Neural cell (in vitro differentiated cells): ENCODE results near the gene AFG3L2. TPM values are rescaled to one million over a fixed set of nuclear protein-coding genes. Genes with fewer than 3 reads are reported as not detected.

ENCODE experiments used
- H2AFZ ChIP-seq: fragments of 200-600, 300-800 bp; sonication (generic), shearing (Covaris generic); 2 replicates; pipeline ENCODE4 v1.6.0; 2014; ENCODE audit warnings: low read depth, mild to moderate bottlenecking, antibody characterized with exemption, low read length, moderate library complexity
- H3F3A ChIP-seq: fragments of 200-600 bp; shearing (Covaris generic); 2 replicates; pipeline ENCODE4 v1.6.1; 2016; ENCODE audit warnings: mild to moderate bottlenecking, moderate library complexity, mixed read lengths, antibody characterized with exemption, low read length; ENCODE audit not compliant: insufficient read depth, poor library complexity, severe bottlenecking
- H3K27ac ChIP-seq: fragments of 200-600, 300-800 bp; sonication (generic), shearing (Covaris generic); 2 replicates; pipeline ENCODE4 v1.5.1; 2014; ENCODE audit warnings: mild to moderate bottlenecking, low read length, moderate library complexity
- H3K27me3 ChIP-seq: fragments of 300-800, 200-600 bp; sonication (generic), shearing (Covaris generic); 2 replicates; pipeline ENCODE4 v1.6.0; 2014; ENCODE audit warnings: mild to moderate bottlenecking, low read depth, low read length, moderate library complexity; ENCODE audit not compliant: insufficient read depth
- H3K36me3 ChIP-seq: fragments of 300-800, 200-600 bp; sonication (generic), shearing (Covaris generic); 2 replicates; pipeline ENCODE4 v1.5.1; 2014; ENCODE audit warnings: mild to moderate bottlenecking, antibody characterized with exemption, low read length, moderate library complexity; ENCODE audit not compliant: insufficient read depth
- H3K4me2 ChIP-seq: fragments of 300-800, 200-600 bp; sonication (generic), shearing (Covaris generic); 2 replicates; pipeline ENCODE4 v1.6.0; 2014; ENCODE audit warnings: mild to moderate bottlenecking, low read length
- H3K4me3 ChIP-seq: fragments of 300-800, 200-600 bp; sonication (generic), shearing (Covaris generic); 2 replicates; pipeline ENCODE4 v1.5.1; 2014; ENCODE audit warnings: mild to moderate bottlenecking, low read length, moderate library complexity
- H3K79me2 ChIP-seq: fragments of 200-600 bp; shearing (Covaris generic); replicated peaks from 2 replicates; pipeline ENCODE4 v1.6.0; 2014; ENCODE audit warnings: mild to moderate bottlenecking, low read length, moderate library complexity; ENCODE audit not compliant: insufficient read depth
- H3K9ac ChIP-seq: fragments of 300-800, 200-600 bp; sonication (generic), shearing (Covaris generic); 2 replicates; pipeline ENCODE4 v1.6.1; 2016; ENCODE audit warnings: mild to moderate bottlenecking, low read length, mixed read lengths
- H3K9me2 ChIP-seq: fragments of 200-600 bp; shearing (Covaris generic); 2 replicates; pipeline ENCODE4 v1.6.1; 2016; ENCODE audit warnings: mild to moderate bottlenecking, low read length, mixed read lengths; ENCODE audit not compliant: insufficient read depth
- H3K9me3 ChIP-seq: fragments of 200-600, 300-800 bp; sonication (generic), shearing (Covaris generic); 2 replicates; pipeline ENCODE4 v1.6.1; 2016; ENCODE audit warnings: mild to moderate bottlenecking, mixed run types, low read length, moderate library complexity, mixed read lengths
- H4K20me1 ChIP-seq: fragments of 200-600 bp; shearing (Covaris generic); 2 replicates; pipeline ENCODE4 v1.6.1; 2016; ENCODE audit warnings: mild to moderate bottlenecking, mixed run types; ENCODE audit not compliant: insufficient read depth
- EP300 ChIP-seq: fragments of 450-650 bp; conservative IDR thresholded peaks from 2 replicates; pipeline ENCODE4 v1.6.1; 2014; ENCODE audit warnings: antibody characterized with exemption, mild to moderate bottlenecking, moderate library complexity; ENCODE audit not compliant: poor library complexity, severe bottlenecking
- EZH2 ChIP-seq: fragments of 200-600, 300-800 bp; shearing (Covaris generic), sonication (generic); IDR thresholded peaks from 2 replicates; pipeline ENCODE4 v1.6.1; 2014; ENCODE audit warnings: antibody characterized with exemption, low read length, borderline replicate concordance, mild to moderate bottlenecking; ENCODE audit not compliant: insufficient read depth, poor library complexity, severe bottlenecking
- MXI1 ChIP-seq: fragments of 450-650 bp; conservative IDR thresholded peaks from 2 replicates; pipeline ENCODE4 v1.6.1; 2014; ENCODE audit warnings: antibody characterized with exemption, mild to moderate bottlenecking; ENCODE audit not compliant: poor library complexity, severe bottlenecking
- POLR2AphosphoS5 ChIP-seq: IDR thresholded peaks from 2 replicates; pipeline ENCODE4 v1.6.1; 2012
- RAD21 ChIP-seq: fragments of 450-650 bp; conservative IDR thresholded peaks from 2 replicates; pipeline ENCODE4 v1.6.1; 2014; ENCODE audit warnings: antibody characterized with exemption, mild to moderate bottlenecking, moderate library complexity
- SMC3 ChIP-seq: fragments of 450-650 bp; conservative IDR thresholded peaks from 2 replicates; pipeline ENCODE4 v1.6.1; 2014; ENCODE audit warnings: antibody characterized with exemption, mild to moderate bottlenecking, moderate library complexity; ENCODE audit not compliant: poor library complexity
- TAF1 ChIP-seq: IDR thresholded peaks from 2 replicates; pipeline ENCODE4 v1.6.1; 2012; ENCODE audit warnings: low read depth
- polyA plus RNA-seq: library from polyadenylated mRNA; depleted of rRNA; stranded (reverse); fragments of >200 nt; gene quantifications from 2 replicates; pipeline ENCODE4 v1.2.3, GENCODE V29; 2014
- TF ChIP-seq, protein P1 (sequence below): IDR thresholded peaks from 2 replicates; pipeline ENCODE4 v1.6.1; 2012; ENCODE audit warnings: borderline replicate concordance
- TF ChIP-seq, protein P2 (sequence below): fragments of 450-650 bp; IDR thresholded peaks from 2 replicates; pipeline ENCODE4 v1.5.1; 2014; ENCODE audit warnings: antibody characterized with exemption, mild to moderate bottlenecking, moderate library complexity; ENCODE audit not compliant: poor library complexity, severe bottlenecking

AFG3L2 gene
- polyA plus RNA-seq, 1 donor from 2014 or later: 49.4 TPM

DNA sequence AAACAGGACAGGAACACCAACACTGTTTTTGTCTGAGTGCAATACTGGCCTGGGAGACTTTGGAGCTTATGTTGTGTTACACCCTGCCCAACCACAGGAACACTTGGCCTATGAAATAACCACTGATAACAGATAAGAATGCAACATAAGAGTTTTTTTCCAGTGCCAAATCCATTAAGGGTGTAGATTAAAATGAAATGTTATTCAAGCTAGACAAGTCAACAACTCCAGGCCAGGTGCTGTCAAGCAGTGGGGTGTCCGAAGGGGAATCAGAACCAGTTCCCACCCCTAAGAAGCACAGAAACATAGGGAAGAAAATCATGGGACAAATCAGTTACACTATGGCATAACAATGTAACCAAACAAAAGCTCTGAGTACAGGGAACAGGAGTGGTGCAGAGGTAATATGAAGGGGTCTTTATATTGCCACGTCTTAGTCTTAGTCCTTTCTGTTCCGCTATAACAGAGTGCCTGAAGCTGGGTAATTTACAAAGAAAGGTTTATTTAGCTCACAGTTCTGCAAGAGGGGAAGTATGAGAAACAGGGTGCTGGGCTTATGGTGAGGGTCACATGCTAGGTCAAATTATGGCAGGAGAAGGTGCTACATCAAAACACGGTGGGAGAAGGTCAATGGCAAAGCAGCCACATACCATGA lies 3.8 kb downstream of the AFG3L2 start:
- Histone ChIP-seq H3K4me3 (no peak overlapping the region), H3K36me3 (no peaks in the 10 kb centered on the region), H3K4me2 (no peak overlapping the region), H3K27ac (no peak overlapping the region), H3K9me3 (no peaks in the 10 kb centered on the region), H3K9me2 (no peaks in the 10 kb centered on the region), H4K20me1 (no peaks in the 10 kb centered on the region), H3F3A (peaks cover 3% of the 10 kb centered on the region), H3K27me3 (no peaks in the 10 kb centered on the region), H3K79me2 (peaks cover 44% of the 10 kb centered on the region), H2AFZ (no peak overlapping the region), H3K9ac (no peak overlapping the region)
- TF ChIP-seq, protein P1, sequence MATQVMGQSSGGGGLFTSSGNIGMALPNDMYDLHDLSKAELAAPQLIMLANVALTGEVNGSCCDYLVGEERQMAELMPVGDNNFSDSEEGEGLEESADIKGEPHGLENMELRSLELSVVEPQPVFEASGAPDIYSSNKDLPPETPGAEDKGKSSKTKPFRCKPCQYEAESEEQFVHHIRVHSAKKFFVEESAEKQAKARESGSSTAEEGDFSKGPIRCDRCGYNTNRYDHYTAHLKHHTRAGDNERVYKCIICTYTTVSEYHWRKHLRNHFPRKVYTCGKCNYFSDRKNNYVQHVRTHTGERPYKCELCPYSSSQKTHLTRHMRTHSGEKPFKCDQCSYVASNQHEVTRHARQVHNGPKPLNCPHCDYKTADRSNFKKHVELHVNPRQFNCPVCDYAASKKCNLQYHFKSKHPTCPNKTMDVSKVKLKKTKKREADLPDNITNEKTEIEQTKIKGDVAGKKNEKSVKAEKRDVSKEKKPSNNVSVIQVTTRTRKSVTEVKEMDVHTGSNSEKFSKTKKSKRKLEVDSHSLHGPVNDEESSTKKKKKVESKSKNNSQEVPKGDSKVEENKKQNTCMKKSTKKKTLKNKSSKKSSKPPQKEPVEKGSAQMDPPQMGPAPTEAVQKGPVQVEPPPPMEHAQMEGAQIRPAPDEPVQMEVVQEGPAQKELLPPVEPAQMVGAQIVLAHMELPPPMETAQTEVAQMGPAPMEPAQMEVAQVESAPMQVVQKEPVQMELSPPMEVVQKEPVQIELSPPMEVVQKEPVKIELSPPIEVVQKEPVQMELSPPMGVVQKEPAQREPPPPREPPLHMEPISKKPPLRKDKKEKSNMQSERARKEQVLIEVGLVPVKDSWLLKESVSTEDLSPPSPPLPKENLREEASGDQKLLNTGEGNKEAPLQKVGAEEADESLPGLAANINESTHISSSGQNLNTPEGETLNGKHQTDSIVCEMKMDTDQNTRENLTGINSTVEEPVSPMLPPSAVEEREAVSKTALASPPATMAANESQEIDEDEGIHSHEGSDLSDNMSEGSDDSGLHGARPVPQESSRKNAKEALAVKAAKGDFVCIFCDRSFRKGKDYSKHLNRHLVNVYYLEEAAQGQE: no peak

DNA sequence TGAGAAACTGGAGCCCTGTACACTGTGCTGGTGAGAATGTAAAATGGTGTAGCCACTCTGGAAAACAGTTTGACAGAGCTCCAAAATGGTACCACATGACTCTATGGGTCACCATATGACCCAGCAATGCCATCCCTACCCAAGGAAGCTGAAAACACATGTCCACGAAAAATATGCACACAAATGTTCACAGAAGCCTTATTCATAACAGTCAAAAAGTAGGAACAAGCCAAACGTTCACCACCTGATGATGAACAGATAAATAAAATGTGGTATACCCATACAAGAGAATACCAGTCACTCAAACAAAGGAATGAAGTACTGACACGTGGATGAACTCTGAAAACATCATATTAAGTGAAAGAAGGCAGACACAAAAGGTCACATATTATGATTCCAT lies 4.6 kb downstream of the AFG3L2 start:
- H3F3A ChIP-seq: no peaks in the 10 kb centered on the region
- TF ChIP-seq, protein P2, sequence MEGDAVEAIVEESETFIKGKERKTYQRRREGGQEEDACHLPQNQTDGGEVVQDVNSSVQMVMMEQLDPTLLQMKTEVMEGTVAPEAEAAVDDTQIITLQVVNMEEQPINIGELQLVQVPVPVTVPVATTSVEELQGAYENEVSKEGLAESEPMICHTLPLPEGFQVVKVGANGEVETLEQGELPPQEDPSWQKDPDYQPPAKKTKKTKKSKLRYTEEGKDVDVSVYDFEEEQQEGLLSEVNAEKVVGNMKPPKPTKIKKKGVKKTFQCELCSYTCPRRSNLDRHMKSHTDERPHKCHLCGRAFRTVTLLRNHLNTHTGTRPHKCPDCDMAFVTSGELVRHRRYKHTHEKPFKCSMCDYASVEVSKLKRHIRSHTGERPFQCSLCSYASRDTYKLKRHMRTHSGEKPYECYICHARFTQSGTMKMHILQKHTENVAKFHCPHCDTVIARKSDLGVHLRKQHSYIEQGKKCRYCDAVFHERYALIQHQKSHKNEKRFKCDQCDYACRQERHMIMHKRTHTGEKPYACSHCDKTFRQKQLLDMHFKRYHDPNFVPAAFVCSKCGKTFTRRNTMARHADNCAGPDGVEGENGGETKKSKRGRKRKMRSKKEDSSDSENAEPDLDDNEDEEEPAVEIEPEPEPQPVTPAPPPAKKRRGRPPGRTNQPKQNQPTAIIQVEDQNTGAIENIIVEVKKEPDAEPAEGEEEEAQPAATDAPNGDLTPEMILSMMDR: no peak
- no peak for TF ChIP-seq SMC3
- TF ChIP-seq TAF1: no peak
- TF ChIP-seq EZH2: no peak
- TF ChIP-seq RAD21: no peak
- no peak for TF ChIP-seq POLR2AphosphoS5
- TF ChIP-seq MXI1: no peak
- H4K20me1 ChIP-seq: no peaks in the 10 kb centered on the region
- no peak overlapping the region for H2AFZ ChIP-seq
- no peaks in the 10 kb centered on the region for H3K27me3 ChIP-seq
- H3K27ac ChIP-seq: no peak overlapping the region
- H3K9me3 ChIP-seq: no peaks in the 10 kb centered on the region
- no peaks in the 10 kb centered on the region for H3K36me3 ChIP-seq
- H3K9ac ChIP-seq: no peak overlapping the region
- peaks cover 44% of the 10 kb centered on the region for H3K79me2 ChIP-seq
- no peak overlapping the region for H3K4me3 ChIP-seq
- H3K9me2 ChIP-seq: no peaks in the 10 kb centered on the region
- H3K4me2 ChIP-seq: no peak overlapping the region

DNA sequence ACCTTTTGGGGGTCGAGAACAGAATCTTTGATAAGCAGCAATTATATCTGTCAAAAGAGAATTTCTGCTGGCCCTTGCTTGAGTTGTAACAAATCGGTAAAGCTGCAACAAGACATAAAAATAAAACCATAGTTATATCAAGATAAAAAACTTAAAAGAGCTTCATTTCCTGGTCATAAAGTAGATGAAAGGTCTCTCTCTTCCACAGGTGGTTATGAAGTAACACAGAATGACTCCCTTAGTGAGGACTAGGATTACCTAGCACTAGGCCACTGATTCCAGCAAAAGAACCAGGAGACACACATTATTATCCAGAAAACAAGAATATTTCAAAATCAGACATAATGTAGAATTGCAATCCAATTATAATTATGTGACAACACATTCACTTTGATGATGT lies 5.4 kb downstream of the AFG3L2 start:
- TF ChIP-seq EZH2 (no peak), TAF1 (no peak), RAD21 (no peak), SMC3 (no peak), MXI1 (no peak), EP300 (no peak), POLR2AphosphoS5 (no peak)
- TF ChIP-seq, protein P2: no peak
- TF ChIP-seq, protein P1: no peak
- Histone ChIP-seq H3F3A (no peaks in the 10 kb centered on the region), H2AFZ (no peak overlapping the region), H3K27ac (no peak overlapping the region), H3K9me3 (no peaks in the 10 kb centered on the region), H3K79me2 (peaks cover 44% of the 10 kb centered on the region), H3K4me3 (no peak overlapping the region), H3K9ac (no peak overlapping the region), H3K4me2 (no peak overlapping the region), H3K27me3 (no peaks in the 10 kb centered on the region), H4K20me1 (no peaks in the 10 kb centered on the region), H3K9me2 (no peaks in the 10 kb centered on the region), H3K36me3 (no peaks in the 10 kb centered on the region)
